Kidney glomerular epithelial cell (primary cell): Measurements from ENCODE around the gene RTEL1.

Experiments
- DNase-seq: peaks from one replicate; lab custom pipeline; 2025; lab: John Stamatoyannopoulos, UW

RTEL1 gene

DNA sequence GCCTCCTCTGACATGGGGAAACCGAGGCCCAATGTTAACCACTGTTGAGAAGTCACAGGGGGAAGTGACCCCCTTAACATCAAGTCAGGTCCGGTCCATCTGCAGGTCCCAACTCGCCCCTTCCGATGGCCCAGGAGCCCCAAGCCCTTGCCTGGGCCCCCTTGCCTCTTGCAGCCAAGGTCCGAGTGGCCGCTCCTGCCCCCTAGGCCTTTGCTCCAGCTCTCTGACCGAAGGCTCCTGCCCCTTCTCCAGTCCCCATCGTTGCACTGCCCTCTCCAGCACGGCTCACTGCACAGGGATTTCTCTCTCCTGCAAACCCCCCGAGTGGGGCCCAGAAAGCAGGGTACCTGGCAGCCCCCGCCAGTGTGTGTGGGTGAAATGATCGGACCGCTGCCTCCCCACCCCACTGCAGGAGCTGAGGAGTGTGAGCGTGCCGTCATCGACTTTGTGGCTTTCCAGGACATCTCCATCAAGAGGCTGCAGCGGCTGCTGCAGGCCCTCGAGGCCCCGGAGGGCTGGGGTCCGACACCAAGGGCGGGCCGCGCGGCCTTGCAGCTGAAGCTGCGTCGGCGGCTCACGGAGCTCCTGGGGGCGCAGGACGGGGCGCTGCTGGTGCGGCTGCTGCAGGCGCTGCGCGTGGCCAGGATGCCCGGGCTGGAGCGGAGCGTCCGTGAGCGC is 39.9 kb downstream of the RTEL1 start:
- no peak for DNase-seq

DNA sequence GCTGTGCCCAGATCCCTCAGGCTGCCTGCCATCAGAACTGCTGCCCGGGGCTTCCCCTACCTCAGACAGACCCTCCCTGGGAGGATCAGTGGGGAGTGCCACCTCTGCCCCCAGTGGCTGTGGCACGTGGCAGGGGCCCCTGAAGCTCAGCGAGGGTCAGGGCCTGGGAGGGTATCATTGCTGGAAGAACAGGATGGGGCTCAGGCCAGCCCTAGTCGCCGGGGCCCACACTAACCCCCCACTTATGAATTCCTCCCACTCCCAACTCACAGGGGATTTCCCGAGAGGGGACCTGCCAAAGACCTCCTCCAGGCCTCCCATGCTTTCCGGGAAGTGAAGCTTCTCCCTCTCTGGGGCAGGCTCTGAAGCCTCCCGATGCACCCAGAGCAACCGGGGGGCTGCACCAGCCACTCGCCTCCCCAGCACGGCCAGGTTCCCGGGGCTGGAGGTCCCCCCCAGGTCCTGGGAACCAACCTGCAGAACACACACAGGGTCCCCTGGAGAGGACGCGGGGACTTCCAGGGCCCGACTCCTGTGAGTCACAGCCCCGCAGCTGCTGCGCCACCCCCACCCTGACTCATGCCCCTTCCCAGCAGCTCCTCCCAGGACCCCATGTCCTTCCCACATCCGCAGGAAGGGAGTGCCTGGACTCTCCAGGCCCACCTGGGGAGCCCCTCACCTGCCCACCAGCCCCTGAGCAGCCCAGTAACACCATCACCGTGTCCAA is 40.8 kb downstream of the RTEL1 start:
- DNase-seq, result peak; percentile 92

DNA sequence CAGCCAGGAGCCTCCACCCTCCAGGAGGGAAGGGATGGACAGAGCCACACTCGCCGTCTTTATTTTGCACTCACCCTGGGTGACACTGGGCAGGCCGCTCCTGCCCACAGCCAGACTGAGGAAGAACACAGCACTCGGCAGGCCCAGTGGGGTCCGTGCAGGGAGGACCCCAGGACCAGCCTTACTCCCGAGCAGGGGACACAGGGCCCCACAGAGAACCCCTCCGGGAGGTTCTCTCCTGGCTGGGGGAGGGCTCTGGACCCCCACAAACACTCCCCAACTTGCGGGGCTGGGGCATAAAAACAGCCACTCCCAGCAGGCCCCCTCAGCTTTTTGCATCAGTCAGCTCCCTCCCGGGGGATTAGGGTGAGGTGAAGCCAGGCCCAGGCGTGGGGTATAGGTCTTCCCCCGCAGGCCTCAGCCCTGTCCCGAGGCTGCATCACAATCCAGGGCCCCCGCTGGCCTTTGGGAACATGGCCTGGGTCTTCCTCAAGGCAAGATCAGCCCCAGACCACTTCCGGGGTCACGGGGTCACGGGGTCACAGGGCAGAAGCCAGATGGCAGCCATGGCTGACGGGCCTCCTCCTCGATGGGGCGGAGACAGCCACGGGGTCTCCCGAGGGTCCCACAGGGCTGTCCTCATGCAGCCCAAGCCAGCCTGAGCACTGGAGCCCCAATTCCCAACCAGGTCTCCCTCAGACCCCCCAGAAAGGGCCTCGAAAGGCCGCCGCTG is 41.5 kb downstream of the RTEL1 start:
- DNase-seq, result no peak

DNA sequence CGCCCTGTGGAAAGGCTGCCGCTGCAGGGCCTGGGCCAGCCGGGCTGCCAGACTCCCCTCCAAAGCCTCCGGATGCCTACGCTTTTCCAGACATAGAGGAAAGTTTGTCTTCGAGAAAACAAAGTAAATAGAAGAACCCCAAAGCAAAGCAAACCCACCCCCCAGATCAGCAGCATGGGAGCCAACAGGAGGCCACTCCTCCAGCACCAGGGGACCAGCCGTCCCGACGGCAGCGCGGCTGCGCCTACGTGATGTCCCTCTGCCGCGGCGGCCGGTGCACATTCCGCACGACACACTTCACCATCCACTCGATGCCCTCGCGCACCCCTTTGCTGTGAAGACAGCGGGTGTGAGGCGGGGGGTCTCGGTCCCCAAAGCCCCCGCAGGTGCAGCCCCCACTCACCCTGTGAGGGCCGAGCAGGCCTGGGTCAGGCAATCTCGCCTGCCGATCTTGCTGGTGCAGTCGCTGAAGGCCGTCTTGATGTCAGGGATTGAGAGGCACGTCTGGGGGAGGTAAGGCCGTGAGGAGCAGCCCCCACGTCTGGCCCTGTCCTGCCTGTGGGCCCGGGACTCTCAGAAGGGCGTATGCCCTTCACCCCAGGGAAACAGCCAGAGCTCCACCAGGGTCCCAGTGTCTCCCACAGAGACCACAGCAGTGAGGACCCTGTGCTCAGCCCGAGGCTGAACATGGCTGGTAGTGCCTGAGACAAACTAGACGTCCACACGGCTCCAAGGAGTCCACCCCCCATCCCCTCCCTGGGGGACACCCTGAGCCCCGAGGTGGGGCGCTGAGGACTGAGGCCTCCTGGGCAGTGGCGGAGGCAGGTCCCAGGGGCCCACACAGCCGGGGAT is 42.3 kb downstream of the RTEL1 start:
- no peak for DNase-seq

DNA sequence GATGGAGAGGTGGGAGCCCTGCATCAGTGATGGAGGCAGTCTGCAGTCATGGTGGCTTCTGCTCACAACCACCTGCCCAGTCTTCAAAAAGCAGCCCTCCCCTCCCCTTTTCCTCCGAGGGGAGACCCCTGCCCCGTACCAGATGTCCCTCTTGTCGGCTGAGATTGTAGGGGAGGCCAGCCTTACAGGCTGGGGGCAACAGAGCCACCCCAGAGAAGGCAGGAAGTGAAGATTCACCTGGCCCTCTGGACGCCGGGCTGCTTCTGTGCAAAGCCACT is 42.9 kb downstream of the RTEL1 start:
- no peak for DNase-seq

DNA sequence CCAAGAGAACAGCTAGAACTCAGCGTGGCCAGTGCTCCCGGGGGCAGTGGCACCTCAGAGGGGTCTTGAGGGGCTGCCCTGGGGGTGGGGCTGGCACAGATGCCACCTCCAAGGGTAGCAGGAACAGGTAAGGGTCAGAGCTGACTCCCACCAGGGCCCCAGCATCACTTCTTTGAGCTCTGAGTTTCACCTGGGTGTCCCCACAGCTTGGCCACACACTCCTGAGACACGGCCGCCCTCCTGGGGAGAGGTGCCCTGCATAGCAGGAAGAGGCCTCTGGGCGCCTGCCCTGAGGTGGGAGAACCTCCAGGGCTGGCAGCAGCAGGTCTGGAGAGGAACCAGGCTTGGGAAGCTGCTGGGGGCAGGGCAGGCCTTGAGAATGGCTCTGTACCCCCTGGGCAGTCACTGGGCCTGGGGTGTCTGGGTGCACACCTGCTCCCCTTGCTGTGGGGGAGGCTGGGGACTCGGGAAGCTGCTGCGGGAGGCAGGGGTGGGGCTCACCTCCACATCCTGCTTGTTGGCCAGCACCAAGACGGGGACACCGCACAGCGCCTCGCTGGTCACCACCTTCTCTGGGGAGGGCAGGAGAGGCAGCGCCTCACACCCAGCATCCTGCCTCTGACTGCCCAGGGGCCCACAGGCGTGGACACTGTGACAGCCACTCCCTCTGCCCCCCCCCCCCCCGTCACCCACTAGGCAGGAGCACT is 43.4 kb downstream of the RTEL1 start:
- no peak for DNase-seq

DNA sequence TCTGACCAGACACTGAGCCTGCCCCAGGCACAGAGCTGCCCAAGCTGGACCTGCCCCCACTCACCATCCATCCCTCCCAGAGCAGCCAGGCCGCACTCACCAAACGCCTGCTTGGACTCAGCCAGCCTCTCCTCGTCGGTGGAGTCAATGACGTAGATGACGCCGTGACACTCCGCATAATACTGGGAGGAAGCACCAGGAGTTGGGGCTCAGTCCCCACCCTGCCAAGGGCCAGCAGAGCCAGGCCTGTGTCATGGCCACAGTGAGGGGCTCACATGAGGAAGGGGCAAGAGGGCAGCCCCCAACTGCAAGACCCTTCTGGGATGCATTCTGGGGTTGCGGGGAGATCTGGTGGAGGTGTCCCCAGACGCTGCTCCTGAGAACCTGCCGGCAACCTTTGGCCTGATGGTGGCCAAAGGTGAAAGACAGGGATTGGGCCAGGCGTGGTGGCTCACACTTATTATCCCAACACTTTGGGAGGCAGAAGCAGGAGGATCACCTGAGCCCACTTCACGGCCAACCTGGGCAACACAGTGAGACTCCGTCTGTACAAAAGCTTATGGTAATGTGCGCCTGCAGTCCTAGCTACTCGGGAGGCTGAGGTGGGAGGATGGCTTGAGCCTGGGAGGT is 44.0 kb downstream of the RTEL1 start:
- DNase-seq, result no peak

DNA sequence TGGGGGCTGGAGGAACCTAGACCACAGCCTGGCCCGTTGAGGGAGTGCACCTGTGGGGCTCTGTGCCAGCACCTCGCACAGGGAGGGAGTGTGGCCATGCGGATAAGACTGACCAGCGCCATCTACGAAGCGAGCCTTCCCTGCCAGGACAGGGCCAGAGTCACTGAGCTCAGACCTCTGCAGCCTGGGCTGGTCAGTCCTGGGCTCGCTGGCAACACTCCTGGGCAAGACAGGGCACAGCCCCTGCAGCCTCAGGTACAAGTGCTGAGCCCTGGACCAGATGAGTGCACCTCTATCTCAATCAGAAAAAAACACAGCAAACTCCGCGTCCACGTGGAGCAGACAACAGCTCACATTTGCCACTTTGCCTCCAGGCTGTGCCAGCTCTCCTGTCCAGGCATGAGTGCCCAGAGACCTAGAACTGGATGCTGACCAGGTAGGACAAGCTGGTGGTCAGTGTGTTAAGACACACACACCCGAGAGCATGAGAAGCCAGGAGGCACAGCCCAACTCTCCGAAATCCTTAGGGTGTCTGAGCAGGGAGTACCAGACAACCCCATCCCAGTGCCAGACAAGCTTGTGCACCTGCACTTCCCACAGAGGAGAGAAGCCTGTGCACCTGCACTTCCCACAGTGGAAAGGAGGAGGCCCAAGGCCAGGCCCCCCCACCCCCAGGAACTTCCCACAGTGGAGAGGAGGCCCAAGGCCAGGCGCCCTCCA is 44.8 kb downstream of the RTEL1 start:
- DNase-seq, result no peak

DNA sequence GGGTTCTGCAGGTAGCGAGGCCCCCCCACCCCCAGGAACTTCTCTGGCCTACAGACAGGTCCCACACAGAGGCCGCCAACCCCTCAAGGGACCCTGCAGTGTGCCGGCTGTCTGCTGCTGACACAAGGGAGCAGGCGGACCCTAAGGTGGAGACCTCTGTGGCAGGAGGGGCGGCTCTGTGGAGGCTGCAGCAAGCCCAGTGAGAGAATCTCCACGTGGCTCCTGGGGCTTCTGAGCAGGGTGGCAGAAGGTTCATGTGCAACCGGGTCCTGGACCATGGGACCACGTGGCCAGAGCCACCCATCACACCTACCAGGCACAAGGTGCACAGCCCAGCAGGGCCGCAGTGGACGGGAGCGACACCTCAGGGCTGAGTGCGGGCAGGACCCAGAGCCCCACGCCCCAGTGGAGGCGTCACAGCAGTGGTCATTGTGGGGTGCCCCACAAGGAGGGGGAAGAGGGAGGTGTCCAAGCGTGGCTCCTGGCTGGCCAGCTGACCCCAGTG is 45.4 kb downstream of the RTEL1 start:
- DNase-seq, result no peak

DNA sequence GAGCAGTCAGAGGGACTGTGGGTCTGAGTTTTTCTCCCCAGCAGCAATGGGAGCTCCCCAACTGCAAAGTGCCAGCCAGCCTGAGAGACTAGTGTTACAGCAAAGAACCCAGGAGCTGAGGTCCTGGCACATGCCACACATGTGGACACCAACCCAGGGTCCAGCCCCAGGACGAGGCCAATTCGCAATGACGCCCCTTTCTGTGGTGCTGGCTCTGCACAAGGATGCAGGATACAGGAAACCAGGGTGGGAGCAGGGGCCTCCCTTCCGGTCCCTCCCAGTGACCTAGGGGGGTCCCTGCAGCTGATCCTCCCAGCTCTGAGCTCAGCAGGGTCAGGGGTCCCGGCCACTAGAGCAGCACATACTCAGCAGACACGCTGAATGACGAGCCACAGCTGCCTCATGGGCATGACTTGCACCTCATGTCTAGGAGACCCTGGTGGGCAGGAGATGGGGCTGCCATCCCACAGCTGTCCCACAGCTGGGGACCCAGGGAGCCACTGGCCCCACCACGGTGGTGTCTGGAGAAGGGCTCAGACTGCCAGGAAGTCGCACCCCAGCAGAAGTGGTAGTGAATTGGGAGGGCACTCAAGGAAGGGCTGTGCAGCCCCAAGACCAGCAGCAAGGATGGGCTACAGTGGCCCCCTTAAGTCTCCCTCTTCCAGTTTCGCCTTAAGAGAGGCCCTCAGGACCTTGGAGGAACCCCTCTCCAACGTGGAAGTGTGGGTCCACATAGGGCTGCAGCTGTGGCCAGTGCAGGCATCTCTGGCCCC is 46.0 kb downstream of the RTEL1 start:
- no peak for DNase-seq

DNA sequence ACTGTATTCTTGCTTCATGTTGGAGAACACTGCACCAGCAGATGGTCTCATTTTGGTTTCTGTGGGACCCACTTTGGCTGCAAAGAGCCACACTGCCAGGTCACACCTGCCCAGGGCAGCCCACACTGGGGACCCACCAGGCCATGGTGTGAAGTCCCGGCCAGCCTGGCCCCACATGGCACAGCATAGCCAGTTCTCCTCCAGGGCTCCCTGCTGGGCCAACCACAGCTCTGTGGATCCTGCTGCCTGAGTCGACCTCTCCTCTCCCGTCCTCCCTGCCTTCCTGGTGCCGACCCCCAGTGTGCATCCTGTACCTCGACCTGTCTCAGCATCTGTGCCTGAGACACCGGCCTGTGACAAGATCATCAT is 46.6 kb downstream of the RTEL1 start:
- no peak for DNase-seq

DNA sequence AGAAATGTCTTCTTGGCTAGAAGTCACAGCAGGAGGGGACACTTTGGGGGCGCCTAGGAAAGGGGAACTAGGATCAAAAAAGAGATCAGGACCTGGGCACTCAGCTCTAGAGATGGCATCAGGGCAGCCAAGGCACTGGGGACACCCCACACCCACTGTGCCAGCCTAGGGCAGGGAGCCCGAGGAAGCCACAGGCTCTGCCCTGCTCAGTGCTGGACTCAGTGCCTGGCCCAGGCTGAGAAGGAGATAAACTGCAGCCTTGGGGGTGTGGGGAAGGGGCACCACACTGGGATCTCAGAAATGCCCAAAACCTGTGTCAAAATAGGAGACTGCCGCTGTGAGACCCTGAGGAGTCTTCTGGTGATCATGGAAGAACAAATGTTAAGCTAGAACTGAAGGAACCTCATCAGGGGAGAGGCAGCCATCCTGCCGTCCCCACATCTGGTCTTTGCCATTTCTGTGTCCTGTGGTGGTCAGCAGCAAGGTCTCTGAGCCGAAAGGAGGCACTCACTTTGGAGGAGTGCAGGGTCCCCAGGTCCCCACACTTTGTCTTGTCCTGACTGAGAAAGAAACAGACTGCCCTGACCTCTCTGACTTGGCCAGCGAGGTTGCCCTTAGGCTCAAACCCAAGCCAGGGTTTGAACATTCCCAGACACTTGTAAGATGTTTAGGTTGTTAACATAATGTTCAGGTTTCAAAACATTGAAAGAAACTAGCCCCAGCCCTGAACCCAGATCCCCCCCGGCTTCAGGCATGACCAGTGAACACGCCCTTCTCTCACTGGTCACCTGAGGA is 47.3 kb downstream of the RTEL1 start:
- no peak for DNase-seq

DNA sequence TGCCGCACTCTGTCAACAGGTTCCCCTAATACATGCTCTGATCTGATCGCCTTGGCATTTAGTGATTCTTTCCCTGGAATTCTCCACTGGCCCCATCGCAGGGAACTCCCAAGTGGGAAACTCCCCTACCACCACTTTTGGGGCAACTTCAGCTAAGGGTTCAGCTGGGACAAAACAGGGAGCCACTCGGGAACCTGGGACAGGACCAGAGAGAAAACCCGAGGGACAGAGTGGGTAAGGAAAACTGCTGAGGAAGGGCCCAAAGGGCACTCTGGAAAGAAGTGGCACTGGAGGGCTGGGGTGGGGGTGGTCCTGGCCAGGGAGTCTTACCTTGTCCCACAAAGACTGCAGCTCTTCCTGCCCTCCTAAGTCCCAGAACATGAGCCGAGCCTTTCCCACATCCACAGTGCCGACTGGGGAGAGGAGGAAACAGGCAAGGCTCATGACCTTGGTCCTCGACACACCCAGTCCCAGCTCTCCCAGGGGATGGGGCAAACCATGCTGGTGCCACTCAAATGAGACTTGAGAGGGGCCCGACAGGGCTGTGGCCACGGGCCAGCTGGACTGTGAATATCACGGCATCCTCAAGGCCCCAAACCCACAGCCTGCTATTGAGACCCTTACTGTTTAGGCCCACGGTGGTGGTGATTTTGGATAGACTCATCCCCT is 48.0 kb downstream of the RTEL1 start:
- no peak for DNase-seq

DNA sequence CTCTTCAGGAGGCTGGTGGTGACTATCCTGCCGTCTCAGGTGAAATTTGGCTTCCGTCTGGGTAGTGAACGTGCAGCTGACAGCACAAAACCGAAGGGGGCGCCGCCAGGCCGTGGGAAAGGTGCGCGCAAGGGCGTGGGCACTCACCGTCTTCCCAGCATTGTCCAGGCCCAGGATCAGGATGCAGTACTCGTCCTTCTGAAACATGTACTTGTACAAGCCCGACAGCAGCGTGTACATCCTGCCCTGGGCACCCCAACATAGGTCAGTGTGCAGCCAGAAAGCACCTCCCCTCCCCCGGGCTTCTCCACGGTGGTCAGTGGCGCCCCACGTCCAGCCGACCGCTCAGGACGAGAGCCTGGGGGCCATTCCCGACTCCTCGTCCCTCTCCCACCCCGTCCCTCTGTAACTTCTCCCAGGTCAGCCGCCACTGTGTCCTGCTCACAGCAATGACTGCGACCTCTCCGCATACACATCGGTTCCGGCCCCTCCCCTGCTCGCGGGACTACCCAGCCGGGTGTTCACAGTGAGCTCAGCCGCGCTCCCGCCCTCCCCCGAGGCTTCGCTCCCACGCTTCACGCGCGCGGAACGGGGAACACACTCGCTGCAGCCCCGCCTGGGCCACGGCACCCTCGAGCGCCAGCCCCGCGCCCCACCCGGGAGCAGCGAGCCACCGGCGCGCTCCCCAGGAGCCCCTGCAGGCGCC is 48.9 kb downstream of the RTEL1 start:
- no peak for DNase-seq

DNA sequence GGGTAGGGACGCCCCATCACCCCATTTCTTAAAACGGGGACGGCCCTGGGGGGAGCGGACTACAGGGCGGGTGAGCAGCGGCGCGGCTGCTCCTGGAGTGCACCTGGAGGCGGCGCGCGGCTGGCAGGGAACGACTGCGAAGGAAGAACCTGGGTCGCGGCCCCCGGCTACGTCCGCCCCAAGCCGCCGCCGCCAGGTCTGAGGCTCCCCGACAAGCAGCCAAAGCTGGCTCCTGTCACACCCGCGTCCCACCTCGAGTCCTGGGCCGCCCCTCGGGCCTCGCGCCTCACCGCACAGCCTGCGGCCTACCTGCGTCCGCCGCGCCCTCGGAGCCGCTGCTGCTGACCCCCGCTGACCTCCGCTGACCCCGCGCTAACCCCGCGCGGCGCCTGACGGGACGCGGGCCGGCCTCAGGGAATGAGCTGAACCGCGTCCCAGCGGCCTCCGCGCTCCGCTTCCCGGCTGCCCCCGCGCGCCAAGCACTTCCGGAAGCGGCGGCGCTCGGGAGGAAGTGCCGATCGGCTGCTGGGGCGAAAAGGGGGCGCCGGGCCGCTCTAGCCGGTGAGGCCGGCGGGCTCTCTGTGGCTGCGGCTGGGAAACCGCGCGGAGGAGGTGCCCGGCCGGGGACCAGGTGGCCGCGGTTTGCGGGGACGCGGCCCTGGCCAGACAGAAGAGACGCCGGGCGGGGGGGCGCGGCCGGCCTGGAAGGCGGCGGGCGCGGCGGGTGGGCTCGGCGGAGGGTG is 49.6 kb downstream of the RTEL1 start, which contains the start of the genes ARFRP1 and ZGPAT:
Gene ARFRP1 (minus strand): TSS at position 419 of the 743 bp plus-strand sequence. CDS start 885 bp downstream, outside the sequence.
Gene ZGPAT (plus strand): TSS at position 482 of the 743 bp plus-strand sequence. CDS start 542 bp downstream, outside the sequence.
- peak; percentile 43 for DNase-seq

DNA sequence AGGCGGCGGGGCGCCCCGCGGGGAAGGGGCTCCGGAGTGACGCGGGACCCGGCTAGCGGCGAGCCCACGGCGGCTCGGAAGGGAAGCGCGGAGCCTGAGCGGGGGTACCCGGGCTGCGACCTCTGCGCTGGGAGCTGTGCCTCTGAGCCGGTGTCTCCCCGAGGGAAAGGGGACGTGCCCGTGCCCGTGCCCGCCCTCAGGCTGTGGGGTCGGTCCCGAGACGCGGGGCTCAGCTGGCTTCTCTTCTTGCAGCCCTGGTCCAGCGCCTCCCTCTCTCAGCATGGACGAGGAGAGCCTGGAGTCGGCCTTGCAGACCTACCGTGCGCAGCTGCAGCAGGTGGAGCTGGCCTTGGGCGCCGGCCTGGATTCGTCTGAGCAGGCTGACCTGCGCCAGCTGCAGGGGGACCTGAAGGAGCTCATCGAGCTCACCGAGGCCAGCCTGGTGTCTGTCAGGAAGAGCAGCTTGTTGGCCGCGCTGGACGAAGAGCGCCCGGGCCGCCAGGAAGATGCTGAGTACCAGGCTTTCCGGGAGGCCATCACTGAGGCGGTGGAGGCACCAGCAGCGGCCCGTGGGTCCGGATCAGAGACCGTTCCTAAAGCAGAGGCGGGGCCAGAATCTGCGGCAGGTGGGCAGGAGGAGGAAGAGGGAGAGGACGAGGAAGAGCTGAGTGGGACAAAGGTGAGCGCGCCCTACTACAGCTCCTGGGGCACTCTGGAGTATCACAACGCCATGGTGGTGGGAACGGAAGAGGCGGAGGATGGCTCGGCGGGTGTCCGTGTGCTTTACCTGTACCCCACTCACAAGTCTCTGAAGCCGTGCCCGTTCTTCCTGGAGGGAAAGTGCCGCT is 50.4 kb downstream of the RTEL1 start:
- DNase-seq, result no peak
